GM19035 (cell line): ENCODE results near the gene NRDC.

Experiments
- ATAC-seq: cut with Tn5 transposase; IDR thresholded peaks from one replicate; pipeline ENCODE4 v1.9.1; 2021; ENCODE audit not compliant: unreplicated experiment

The NRDC gene

GRCh38 chr1:51784997-51785421 lies 93.5 kb downstream of the NRDC start:
- ATAC-seq = no peak

GRCh38 chr1:51780927-51781326 lies 97.6 kb downstream of the NRDC start:
- ATAC-seq = no peak

GRCh38 chr1:51776408-51776807 lies 102.1 kb downstream of the NRDC start:
- peak; percentile 57 for ATAC-seq

- ATAC-seq = no peak
These were observed 109.4 kb downstream of the NRDC start for GRCh38 chr1:51768971-51769588.

- no peak for ATAC-seq
These were observed 117.2 kb downstream of the NRDC start for GRCh38 chr1:51761351-51761750.

- ATAC-seq = no peak
These were observed 117.7 kb downstream of the NRDC start for GRCh38 chr1:51760872-51761271.

- ATAC-seq = no peak
These were observed 120.2 kb downstream of the NRDC start for GRCh38 chr1:51758310-51758709.

- ATAC-seq = no peak
These were observed 122.2 kb downstream of the NRDC start for GRCh38 chr1:51756290-51756689.

- no peak for ATAC-seq
These were observed 123.1 kb downstream of the NRDC start for GRCh38 chr1:51755437-51755836.

- no peak for ATAC-seq
These were observed 123.9 kb downstream of the NRDC start for GRCh38 chr1:51754666-51755065.

GRCh38 chr1:51753969-51754368 lies 124.6 kb downstream of the NRDC start:
- no peak for ATAC-seq

- no peak for ATAC-seq
These were observed 126.2 kb downstream of the NRDC start for GRCh38 chr1:51752073-51752948.

GRCh38 chr1:51750729-51751128 lies 127.8 kb downstream of the NRDC start:
- no peak for ATAC-seq

- ATAC-seq = no peak
These were observed 128.3 kb downstream of the NRDC start for GRCh38 chr1:51750218-51750617.

- no peak for ATAC-seq
These were observed 129.4 kb downstream of the NRDC start for GRCh38 chr1:51749151-51749550.

GRCh38 chr1:51745304-51745570 lies 133.3 kb downstream of the NRDC start:
- ATAC-seq = no peak

- ATAC-seq = no peak
These were observed 133.8 kb downstream of the NRDC start for GRCh38 chr1:51744506-51745303.

GRCh38 chr1:51741121-51741681 lies 137.3 kb downstream of the NRDC start:
- ATAC-seq = no peak

- peak; percentile 45 for ATAC-seq
These were observed 137.9 kb downstream of the NRDC start for GRCh38 chr1:51740652-51741051.
